Measurements from ENCODE around the gene GPS1. TPM values are rescaled to one million over a fixed set of nuclear protein-coding genes. Genes with fewer than 3 reads are reported as not detected.
A peak's percentile ranks its signal among the peaks of the same experiment; 100 is the strongest.

GPS1 gene
- total RNA-seq, 1 donor, result 93.7 TPM

- Histone ChIP-seq H3K27ac (ENCODE audit: low read depth, low read length) (no peak overlapping the region), H3K27me3 (ENCODE audit: insufficient read depth, low read length) (no peaks in the 10 kb centered on the region), H3K4me1 (ENCODE audit: insufficient read depth, low read length) (no peaks in the 10 kb centered on the region), H4K20me1 (ENCODE audit: insufficient read depth, low read length) (peaks cover 5% of the 10 kb centered on the region), H3K79me2 (ENCODE audit: insufficient read depth, low read length) (peaks cover 11% of the 10 kb centered on the region), H3K4me2 (ENCODE audit: insufficient read depth, low read length) (no peak overlapping the region), H2AFZ (ENCODE audit: low read length) (no peak overlapping the region), H3K36me3 (ENCODE audit: insufficient read depth, low read length) (peaks cover 55% of the 10 kb centered on the region), H3K4me3 (ENCODE audit: insufficient read depth, low read length) (no peak overlapping the region), H3K9me3 (ENCODE audit: low read depth, low read length) (no peaks in the 10 kb centered on the region)
- peak; percentile 84 for DNase-seq (ENCODE audit: insufficient read length, low spot score, missing footprints)
- TF ChIP-seq CTCF (IDR thresholded peaks at IDR 0.05; ENCODE audit: extremely low read depth, low read depth, low read length), result no peak
Measured at GRCh38 chr17:82089723-82090548, 38.2 kb downstream of the GPS1 start.

- Histone ChIP-seq H3K4me1 (ENCODE audit: insufficient read depth, low read length) (no peaks in the 10 kb centered on the region), H3K36me3 (ENCODE audit: insufficient read depth, low read length) (peaks cover 59% of the 10 kb centered on the region), H4K20me1 (ENCODE audit: insufficient read depth, low read length) (peaks cover 11% of the 10 kb centered on the region), H3K4me3 (ENCODE audit: insufficient read depth, low read length) (no peak overlapping the region), H3K27me3 (ENCODE audit: insufficient read depth, low read length) (no peaks in the 10 kb centered on the region), H3K4me2 (ENCODE audit: insufficient read depth, low read length) (no peak overlapping the region), H3K79me2 (ENCODE audit: insufficient read depth, low read length) (peaks cover 18% of the 10 kb centered on the region), H2AFZ (ENCODE audit: low read length) (no peak overlapping the region), H3K9me3 (ENCODE audit: low read depth, low read length) (no peaks in the 10 kb centered on the region), H3K27ac (ENCODE audit: low read depth, low read length) (no peak overlapping the region)
- DNase-seq (ENCODE audit: insufficient read length, low spot score, missing footprints), result no peak
- no peak for TF ChIP-seq CTCF (IDR thresholded peaks at IDR 0.05; ENCODE audit: extremely low read depth, low read depth, low read length)
Measured at GRCh38 chr17:82090549-82091263, 39.0 kb downstream of the GPS1 start.

- TF ChIP-seq CTCF (IDR thresholded peaks at IDR 0.05; ENCODE audit: extremely low read depth, low read depth, low read length), result no peak
- no peaks in the 10 kb centered on the region for H3K27me3 ChIP-seq (ENCODE audit: insufficient read depth, low read length)
- DNase-seq (ENCODE audit: insufficient read length, low spot score, missing footprints), result peak; percentile 79
- peaks cover 19% of the 10 kb centered on the region for H4K20me1 ChIP-seq (ENCODE audit: insufficient read depth, low read length)
- no peak overlapping the region for H2AFZ ChIP-seq (ENCODE audit: low read length)
- H3K4me3 ChIP-seq (ENCODE audit: insufficient read depth, low read length), result no peak overlapping the region
- no peak overlapping the region for H3K27ac ChIP-seq (ENCODE audit: low read depth, low read length)
- H3K79me2 ChIP-seq (ENCODE audit: insufficient read depth, low read length), result peaks cover 26% of the 10 kb centered on the region
- H3K4me2 ChIP-seq (ENCODE audit: insufficient read depth, low read length), result no peak overlapping the region
- H3K36me3 ChIP-seq (ENCODE audit: insufficient read depth, low read length), result peaks cover 61% of the 10 kb centered on the region
- H3K9me3 ChIP-seq (ENCODE audit: low read depth, low read length), result no peaks in the 10 kb centered on the region
- peaks cover 4% of the 10 kb centered on the region for H3K4me1 ChIP-seq (ENCODE audit: insufficient read depth, low read length)
Measured at GRCh38 chr17:82091264-82092066, 39.8 kb downstream of the GPS1 start.

Measured in osteoblast (primary cell).